HS-5 (cell line): ENCODE data around the gene BCAS3.

Source experiments
- DNase-seq: peaks from one replicate; pipeline ENCODE4 v3.0.0-alpha.2; 2012; ENCODE audit warnings: low read depth

BCAS3 gene

GRCh38 chr17:61366076-61366714, 688.5 kb downstream of the BCAS3 start:
- no peak for DNase-seq

GRCh38 chr17:61366715-61367413, 689.2 kb downstream of the BCAS3 start:
- no peak for DNase-seq

DNA sequence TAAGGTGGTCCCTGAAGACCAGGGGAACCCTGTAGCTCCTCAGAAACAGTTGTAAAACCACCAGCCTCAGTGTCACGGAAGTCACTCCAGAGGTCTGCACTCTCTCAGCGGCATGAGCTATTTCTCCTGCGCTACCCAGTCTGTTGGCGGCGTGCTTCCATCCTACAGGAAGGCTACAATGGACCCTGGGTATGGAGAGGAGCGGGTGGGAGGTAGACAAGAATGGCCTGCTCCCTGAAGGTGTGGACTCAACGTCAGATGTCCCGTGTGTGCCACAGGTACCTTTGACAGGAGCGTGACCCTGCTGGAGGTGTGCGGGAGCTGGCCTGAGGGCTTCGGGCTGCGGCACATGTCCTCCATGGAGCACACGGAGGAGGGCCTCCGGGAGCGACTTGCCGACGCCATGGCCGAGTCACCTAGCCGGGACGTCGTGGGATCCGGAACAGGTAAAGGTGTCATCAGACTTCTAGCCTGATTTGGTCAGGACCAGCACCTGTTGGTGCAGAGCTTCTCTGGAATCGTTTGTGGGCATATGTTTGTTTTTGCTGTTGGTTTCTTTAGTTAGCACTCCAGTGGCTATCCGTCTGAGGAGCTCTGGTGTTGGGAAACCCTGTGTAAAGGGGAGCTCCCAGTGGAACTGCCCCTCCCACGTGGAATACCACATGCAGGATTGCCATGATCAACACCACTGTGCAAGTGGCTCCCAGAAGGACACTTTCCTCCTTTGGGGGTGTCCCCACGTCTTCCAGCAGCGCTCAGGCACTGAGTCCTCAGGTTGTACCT, 690.6 kb downstream of the BCAS3 start:
- DNase-seq: no peak

GRCh38 chr17:61368832-61369450, 691.3 kb downstream of the BCAS3 start:
- no peak for DNase-seq

DNA sequence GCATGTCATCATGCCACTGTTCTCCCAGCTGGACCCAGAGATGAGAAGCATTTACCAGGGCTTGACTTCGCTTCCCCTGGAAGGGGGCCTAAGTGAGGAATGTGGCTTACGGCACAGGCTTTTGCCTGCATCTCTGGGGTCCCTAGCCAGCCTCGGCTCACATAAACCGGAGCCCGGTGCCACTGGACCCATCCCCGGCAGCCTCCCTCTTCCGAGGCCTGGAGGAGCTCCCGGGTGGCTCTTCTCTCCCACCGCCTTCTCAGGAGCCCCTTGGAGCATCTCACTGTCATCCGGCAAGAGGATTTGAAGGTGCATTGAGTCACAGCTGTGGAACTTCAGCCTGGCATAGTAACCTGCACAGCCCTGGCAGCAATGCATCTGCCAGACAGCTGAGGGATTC, 692.1 kb downstream of the BCAS3 start:
- no peak for DNase-seq

- no peak for DNase-seq
These were observed 693.5 kb downstream of the BCAS3 start for GRCh38 chr17:61371179-61371578.

DNA sequence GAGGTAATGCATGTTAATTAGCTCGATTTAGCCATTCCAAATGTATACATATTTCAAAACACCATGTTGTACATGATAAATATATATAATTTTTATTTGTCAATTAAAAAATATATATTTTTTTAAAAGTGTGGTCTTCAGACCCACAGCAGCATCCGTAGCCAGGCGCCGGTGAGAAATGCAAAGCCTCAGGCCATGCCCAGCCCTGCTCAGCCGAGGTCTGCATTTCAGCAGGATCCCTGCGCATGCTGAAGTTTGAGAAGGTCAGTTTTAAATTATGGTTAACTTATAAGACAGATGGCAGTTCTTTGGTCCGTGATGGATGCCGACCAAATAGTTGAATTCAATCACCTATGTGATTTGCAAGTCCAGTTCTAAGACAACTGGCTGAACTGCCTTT, 694.0 kb downstream of the BCAS3 start:
- DNase-seq: no peak

DNA sequence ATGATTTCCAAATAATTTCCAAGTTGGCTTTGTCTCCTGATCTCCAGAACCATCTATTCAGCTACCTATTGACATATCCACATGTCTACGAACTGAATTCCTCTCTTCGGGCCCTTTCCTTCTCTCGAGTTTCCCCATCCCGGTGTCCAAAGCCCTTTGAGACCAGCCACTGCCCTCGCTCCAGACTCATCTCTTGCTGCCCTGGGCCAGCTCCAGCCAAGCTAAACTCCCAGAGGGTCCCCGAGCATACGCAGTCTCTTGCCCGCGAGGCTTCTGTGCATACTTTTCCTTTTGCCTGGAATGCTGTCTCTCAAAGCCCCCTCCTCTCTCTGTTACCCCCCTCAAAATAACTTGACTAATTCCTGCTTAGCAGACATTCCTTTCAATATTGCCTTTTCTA, 694.8 kb downstream of the BCAS3 start:
- no peak for DNase-seq

DNA sequence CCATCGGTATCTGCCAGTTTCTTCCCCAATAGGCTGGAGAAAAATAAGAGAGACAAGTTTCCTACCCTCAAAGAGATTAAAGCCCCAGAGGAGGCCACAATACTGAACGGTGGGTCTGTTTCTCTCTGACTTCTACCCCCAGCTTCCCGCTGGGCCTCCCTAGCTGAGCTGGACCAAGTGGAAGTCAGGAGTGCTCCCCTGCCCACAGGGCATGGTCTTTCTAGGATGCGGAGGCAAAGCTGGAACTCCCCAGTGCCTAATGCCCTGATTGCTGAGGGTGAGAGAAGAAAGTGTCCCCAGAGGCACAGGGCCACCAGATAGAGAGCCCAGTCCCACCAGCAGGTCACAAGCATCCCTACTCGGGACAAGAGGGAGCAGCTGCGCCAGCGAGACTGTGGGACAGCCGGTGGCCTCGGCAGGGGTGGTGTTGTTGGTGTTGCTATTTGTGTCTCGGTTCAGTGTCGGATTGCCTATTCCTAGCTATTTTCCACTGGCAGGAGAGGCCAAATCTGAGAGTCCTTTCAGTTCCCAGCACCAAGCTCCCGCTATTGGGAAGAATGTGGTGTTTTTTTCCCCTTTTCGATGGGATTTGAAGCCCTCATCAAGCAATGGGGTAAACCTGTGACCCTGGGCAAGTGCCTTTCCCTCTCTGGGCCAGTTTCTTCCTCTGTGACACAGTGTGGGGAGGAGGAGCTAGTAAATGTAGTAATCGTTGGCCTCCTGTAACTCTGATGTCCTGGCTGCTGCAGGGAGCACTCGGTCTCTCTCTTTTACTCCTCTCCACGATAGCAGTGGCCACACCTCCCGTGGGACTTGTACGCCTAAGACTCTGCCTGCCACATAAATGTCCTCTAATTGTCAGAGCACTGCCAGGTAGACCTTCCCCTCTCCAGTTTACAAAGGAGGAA, 699.5 kb downstream of the BCAS3 start:
- DNase-seq: no peak

DNA sequence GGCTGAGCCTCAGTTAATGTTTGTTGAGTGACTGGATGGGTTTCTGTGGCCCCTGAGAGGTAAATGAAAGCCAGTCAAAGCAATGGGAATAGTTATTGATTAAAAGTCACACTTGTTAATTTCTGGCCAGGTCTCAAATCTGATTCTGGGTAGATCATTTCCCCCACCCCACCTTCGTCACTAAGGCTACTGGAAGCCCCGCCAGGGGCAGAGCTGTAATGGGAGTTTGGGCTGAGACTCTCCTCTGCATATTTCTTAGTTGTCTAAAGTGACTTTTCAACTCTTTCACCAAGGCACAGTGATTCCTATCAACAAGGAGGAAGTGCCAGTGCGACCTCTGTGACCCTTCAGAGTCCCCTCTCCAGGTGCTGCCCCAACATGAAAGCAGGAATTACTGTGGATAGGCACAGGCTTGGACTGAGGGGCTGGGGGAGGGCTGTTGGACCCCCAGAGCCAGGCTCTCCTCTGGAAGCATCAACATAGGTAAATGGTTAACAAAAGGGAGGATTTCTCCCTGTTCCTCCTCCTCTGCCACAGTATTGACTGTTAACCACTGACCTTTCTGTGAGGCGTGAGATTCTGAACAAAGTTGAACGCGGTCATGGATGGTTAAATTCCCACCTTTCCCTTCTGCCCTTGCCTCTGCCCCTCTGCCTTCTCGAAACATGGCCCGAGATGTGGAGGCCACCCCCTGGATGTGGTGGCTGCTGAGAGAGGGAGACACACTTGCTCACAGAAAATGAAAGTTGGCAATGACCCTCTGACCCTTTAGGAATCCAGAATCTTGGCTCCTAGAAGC, 701.2 kb downstream of the BCAS3 start:
- no peak for DNase-seq

DNA sequence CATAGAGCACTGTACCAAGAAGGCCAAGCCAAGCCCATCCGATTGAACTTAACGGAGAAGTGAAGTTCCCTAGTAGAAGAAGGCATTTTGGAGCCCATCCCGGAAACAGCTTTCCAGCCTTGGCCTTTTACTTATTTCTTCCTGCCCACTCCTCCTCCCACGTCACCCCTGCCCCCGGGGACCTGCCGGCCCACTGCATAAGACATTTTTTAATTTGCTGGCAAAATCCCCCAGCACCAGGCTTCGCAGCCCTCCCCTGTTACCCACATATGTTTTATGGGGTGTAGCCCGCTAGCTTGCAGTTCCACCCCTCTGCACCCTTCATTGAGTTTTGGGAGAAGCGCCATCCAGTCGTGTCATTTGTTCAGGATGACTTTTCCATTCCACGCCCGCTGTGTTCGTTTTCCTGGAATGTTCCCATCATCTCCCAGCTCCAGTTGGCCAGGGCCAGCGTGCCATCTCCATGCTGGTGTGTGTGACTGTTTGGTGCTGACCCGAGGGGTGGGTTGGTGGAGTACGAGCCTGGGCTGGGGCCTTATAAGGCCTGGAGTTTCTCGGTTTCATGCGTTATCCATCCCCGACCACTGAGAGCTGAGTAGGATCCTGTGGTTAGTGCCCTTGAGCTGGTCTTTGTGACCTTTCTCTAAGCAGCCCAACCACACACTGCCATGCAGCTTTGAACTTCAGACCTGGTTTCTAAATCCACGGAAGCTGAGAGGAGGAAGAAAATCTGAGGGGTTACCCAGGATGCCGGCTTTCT, 702.0 kb downstream of the BCAS3 start:
- no peak for DNase-seq

GRCh38 chr17:61380217-61380835, 702.7 kb downstream of the BCAS3 start:
- no peak for DNase-seq

DNA sequence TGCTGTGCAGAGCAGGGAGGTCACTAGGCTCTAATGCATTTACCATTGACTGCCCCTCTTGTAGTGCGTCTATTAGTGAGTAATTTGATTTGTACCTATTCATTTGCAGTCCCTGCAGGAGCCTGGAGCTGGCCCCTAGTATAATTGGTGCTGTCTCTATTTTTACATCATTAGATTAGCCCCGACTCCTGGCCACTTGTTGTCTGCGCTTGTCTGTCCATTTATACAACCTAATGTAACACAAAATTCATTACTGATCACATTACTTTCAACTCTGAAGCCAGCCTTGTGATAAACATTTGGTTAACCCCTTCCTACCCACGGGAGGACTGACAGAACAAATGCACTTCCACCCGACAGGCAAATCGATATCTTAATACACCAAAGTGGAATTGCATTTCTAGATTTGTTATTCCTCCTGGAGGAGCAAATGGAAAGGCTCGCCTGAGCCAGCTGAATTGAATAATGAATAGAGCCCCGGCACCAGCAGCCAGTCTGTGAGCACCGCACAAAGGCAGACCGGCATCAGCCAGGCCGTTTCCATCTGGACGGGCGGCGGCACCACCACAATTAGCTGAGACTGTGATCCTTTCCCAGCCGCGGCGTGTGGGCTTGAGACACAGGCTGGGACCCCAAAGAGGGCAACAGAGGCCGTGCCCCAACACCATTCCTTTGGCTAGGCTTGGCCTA, 703.3 kb downstream of the BCAS3 start:
- DNase-seq: no peak

GRCh38 chr17:61381537-61381936, 703.9 kb downstream of the BCAS3 start:
- no peak for DNase-seq

GRCh38 chr17:61382796-61383688, 705.4 kb downstream of the BCAS3 start:
- DNase-seq: no peak

- DNase-seq: no peak
These were observed 706.1 kb downstream of the BCAS3 start for GRCh38 chr17:61383689-61384201.

DNA sequence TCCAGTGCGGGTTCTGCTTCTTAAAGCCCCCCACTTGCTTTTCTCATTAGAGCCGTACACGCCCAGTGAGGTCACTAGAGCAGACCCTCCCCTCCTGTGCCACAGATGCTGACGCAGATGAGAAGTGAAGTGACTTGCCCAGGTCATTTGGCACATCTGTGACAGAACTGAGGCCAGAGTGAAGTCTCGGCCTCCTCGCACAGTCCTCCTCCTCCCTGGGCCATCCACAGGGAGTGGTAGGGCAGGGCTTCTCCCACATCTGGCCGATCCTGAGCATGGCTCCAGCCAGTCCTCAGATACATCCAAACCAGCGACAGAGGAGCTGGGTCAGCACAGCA, 706.7 kb downstream of the BCAS3 start:
- no peak for DNase-seq
